ENCODE measurements around the gene LRRFIP2. TPM values are rescaled to one million over a fixed set of nuclear protein-coding genes. Genes with fewer than 3 reads are reported as not detected.
"Not testable (repeated sequence)": the region's sequence is repeated elsewhere in the genome, so short reads cannot be mapped to it uniquely, and the experiment has no call there.

Gene LRRFIP2
- total RNA-seq, 1 donor from 2014 or later: 62.4 TPM

- H2AFZ ChIP-seq (ENCODE audit: low read depth, low read length): no peak overlapping the region
- no peaks in the 10 kb centered on the region for H3K9me3 ChIP-seq (ENCODE audit: insufficient read depth, low read depth, low read length)
- no peaks in the 10 kb centered on the region for H4K20me1 ChIP-seq (ENCODE audit: insufficient read depth, low read length)
- Mint-ChIP-seq H3K4me1 (ENCODE audit: low read depth, unreplicated experiment) (peaks cover 17% of the 10 kb centered on the region), H3K36me3 (ENCODE audit: low read depth, unreplicated experiment) (no peaks in the 10 kb centered on the region), H3K27ac (ENCODE audit: unreplicated experiment) (peak overlapping the region; percentile 81), H3K4me3 (ENCODE audit: unreplicated experiment) (no peak overlapping the region), H3K27me3 (ENCODE audit: low read depth, unreplicated experiment) (no peaks in the 10 kb centered on the region), H3K9me3 (ENCODE audit: unreplicated experiment) (no peaks in the 10 kb centered on the region)
- H3K4me2 ChIP-seq (ENCODE audit: low read length): no peak overlapping the region
- H3K36me3 ChIP-seq (ENCODE audit: insufficient read depth, low read length): no peaks in the 10 kb centered on the region
- H3K9ac ChIP-seq (ENCODE audit: low read length): no peak overlapping the region
- H3K4me1 ChIP-seq (ENCODE audit: insufficient read depth, low read length): peaks cover 12% of the 10 kb centered on the region
- H3K4me3 ChIP-seq (ENCODE audit: insufficient read depth, low read depth, low read length): no peak overlapping the region
- no peak for TF ChIP-seq CTCF (IDR thresholded peaks at IDR 0.05; ENCODE audit: insufficient read depth, low read depth, low read length)
- TF ChIP-seq EZH2 (IDR thresholded peaks at IDR 0.05; ENCODE audit: insufficient read depth, low read length): no peak
- H3K79me2 ChIP-seq (ENCODE audit: insufficient read depth, low read length): no peaks in the 10 kb centered on the region
- no peak overlapping the region for H3K27ac ChIP-seq (ENCODE audit: low read depth, low read length)
- no peak for DNase-seq (ENCODE audit: low read depth)
- H3K27me3 ChIP-seq (ENCODE audit: insufficient read depth, low read length): peaks cover 9% of the 10 kb centered on the region
- FAIRE-seq: peak; percentile 20
These were observed 48.8 kb upstream of the LRRFIP2 start for GRCh38 chr3:37223141-37223558.

GRCh38 chr3:37222542-37222941 is 48.2 kb upstream of the LRRFIP2 start:
- not testable (repeated sequence) for H2AFZ ChIP-seq (ENCODE audit: low read depth, low read length); H3K4me3 ChIP-seq (ENCODE audit: insufficient read depth, low read depth, low read length); H3K36me3 ChIP-seq (ENCODE audit: insufficient read depth, low read length); H3K9me3 Mint-ChIP-seq (ENCODE audit: unreplicated experiment); H3K79me2 ChIP-seq (ENCODE audit: insufficient read depth, low read length); H3K9ac ChIP-seq (ENCODE audit: low read length); H3K4me2 ChIP-seq (ENCODE audit: low read length); H3K9me3 ChIP-seq (ENCODE audit: insufficient read depth, low read depth, low read length); H3K4me3 Mint-ChIP-seq (ENCODE audit: unreplicated experiment); H3K27me3 Mint-ChIP-seq (ENCODE audit: low read depth, unreplicated experiment); H3K27ac Mint-ChIP-seq (ENCODE audit: unreplicated experiment); H3K27ac ChIP-seq (ENCODE audit: low read depth, low read length); H3K36me3 Mint-ChIP-seq (ENCODE audit: low read depth, unreplicated experiment); H3K27me3 ChIP-seq (ENCODE audit: insufficient read depth, low read length); DNase-seq (ENCODE audit: low read depth); H4K20me1 ChIP-seq (ENCODE audit: insufficient read depth, low read length); FAIRE-seq
- H3K4me1 Mint-ChIP-seq (ENCODE audit: low read depth, unreplicated experiment): peaks cover 17% of the 10 kb centered on the region
- H3K4me1 ChIP-seq (ENCODE audit: insufficient read depth, low read length): peaks cover 12% of the 10 kb centered on the region

- H3K4me3 ChIP-seq (ENCODE audit: insufficient read depth, low read depth, low read length): no peak overlapping the region
- H2AFZ ChIP-seq (ENCODE audit: low read depth, low read length): no peak overlapping the region
- H3K4me3 Mint-ChIP-seq (ENCODE audit: unreplicated experiment): no peak overlapping the region
- H3K27me3 ChIP-seq (ENCODE audit: insufficient read depth, low read length): peaks cover 9% of the 10 kb centered on the region
- H3K4me1 Mint-ChIP-seq (ENCODE audit: low read depth, unreplicated experiment): peaks cover 17% of the 10 kb centered on the region
- peak; percentile 85 for DNase-seq (ENCODE audit: low read depth)
- no peak for TF ChIP-seq EZH2 (IDR thresholded peaks at IDR 0.05; ENCODE audit: insufficient read depth, low read length)
- TF ChIP-seq CTCF (IDR thresholded peaks at IDR 0.05; ENCODE audit: insufficient read depth, low read depth, low read length): no peak
- peak; percentile 37 for FAIRE-seq
- H3K9me3 Mint-ChIP-seq (ENCODE audit: unreplicated experiment): peaks cover 4% of the 10 kb centered on the region
- H3K4me2 ChIP-seq (ENCODE audit: low read length): peak overlapping the region; percentile 33
- no peaks in the 10 kb centered on the region for H3K9me3 ChIP-seq (ENCODE audit: insufficient read depth, low read depth, low read length)
- H3K36me3 Mint-ChIP-seq (ENCODE audit: low read depth, unreplicated experiment): no peaks in the 10 kb centered on the region
- peak overlapping the region; percentile 2 for H3K27ac ChIP-seq (ENCODE audit: low read depth, low read length)
- peaks cover 12% of the 10 kb centered on the region for H3K4me1 ChIP-seq (ENCODE audit: insufficient read depth, low read length)
- H3K36me3 ChIP-seq (ENCODE audit: insufficient read depth, low read length): no peaks in the 10 kb centered on the region
- H3K27me3 Mint-ChIP-seq (ENCODE audit: low read depth, unreplicated experiment): no peaks in the 10 kb centered on the region
- H4K20me1 ChIP-seq (ENCODE audit: insufficient read depth, low read length): no peaks in the 10 kb centered on the region
- no peak overlapping the region for H3K9ac ChIP-seq (ENCODE audit: low read length)
- peak overlapping the region; percentile 81 for H3K27ac Mint-ChIP-seq (ENCODE audit: unreplicated experiment)
- no peaks in the 10 kb centered on the region for H3K79me2 ChIP-seq (ENCODE audit: insufficient read depth, low read length)
These were observed 47.0 kb upstream of the LRRFIP2 start for GRCh38 chr3:37221407-37221806.
